Stimulated activated CD8-positive, alpha-beta memory T cell treated with anti-CD3 and anti-CD28 coated beads, Interleukin-7, amount 100 ng/mL, for 4 hours (primary cell): Measurements from ENCODE around the gene MEIS2.

Source experiments
- DNase-seq, 2 donors: peaks; one replicate each; pipeline ENCODE4 v3.0.0-alpha.2; 2020; ENCODE audit warnings: low read depth in 2 of 2

The MEIS2 gene

GRCh38 chr15:37098468-37099318 lies 1.7 kb downstream of the MEIS2 start:
- no peak for DNase-seq

GRCh38 chr15:37097144-37097919 lies 3.0 kb downstream of the MEIS2 start:
- DNase-seq, result no peak

GRCh38 chr15:37096558-37097143 lies 3.7 kb downstream of the MEIS2 start:
- DNase-seq, result no peak

- no peak for DNase-seq
These were observed 4.4 kb downstream of the MEIS2 start for GRCh38 chr15:37095770-37096557.

- DNase-seq, result no peak
These were observed 5.2 kb downstream of the MEIS2 start for GRCh38 chr15:37094915-37095711.

GRCh38 chr15:37094333-37094914 lies 5.9 kb downstream of the MEIS2 start:
- no peak for DNase-seq

GRCh38 chr15:37093480-37094332 lies 6.6 kb downstream of the MEIS2 start:
- no peak for DNase-seq

- DNase-seq, result no peak
These were observed 9.7 kb downstream of the MEIS2 start for GRCh38 chr15:37090543-37091175.

- no peak for DNase-seq
These were observed 11.9 kb downstream of the MEIS2 start for GRCh38 chr15:37088436-37088835.

- no peak for DNase-seq
These were observed 13.2 kb downstream of the MEIS2 start for GRCh38 chr15:37087131-37087588.

GRCh38 chr15:37086521-37086920 lies 13.8 kb downstream of the MEIS2 start:
- DNase-seq, result no peak

GRCh38 chr15:37086120-37086519 lies 14.2 kb downstream of the MEIS2 start:
- no peak for DNase-seq

- no peak for DNase-seq
These were observed 15.7 kb downstream of the MEIS2 start for GRCh38 chr15:37084602-37085001.

- no peak for DNase-seq
These were observed 16.7 kb downstream of the MEIS2 start for GRCh38 chr15:37083610-37084009.

- no peak for DNase-seq
These were observed 18.4 kb downstream of the MEIS2 start for GRCh38 chr15:37081983-37082382.

- DNase-seq, result no peak
These were observed 20.0 kb downstream of the MEIS2 start for GRCh38 chr15:37080261-37080921.

GRCh38 chr15:37079726-37080125 lies 20.6 kb downstream of the MEIS2 start:
- no peak for DNase-seq

GRCh38 chr15:37078566-37078965 lies 21.8 kb downstream of the MEIS2 start:
- no peak for DNase-seq
